Spleen (tissue), 11 donors: ENCODE measurements around the gene STAT4. TPM values are rescaled to one million over a fixed set of nuclear protein-coding genes. Genes with fewer than 3 reads are reported as not detected.
A peak's percentile ranks its signal among the peaks of the same experiment; 100 is the strongest.

ENCODE experiments used
- DNase-seq: peaks from one replicate; pipeline ENCODE4 v3.0.0-alpha.2; 2020
- H3K27ac ChIP-seq, 8 donors: fragments of 200-600 bp; sonication (generic) in 7 of 8; 1 replicate in 4 of 8; 2 replicates in 4 of 8; pipeline versions ENCODE4 v1.5.0 to v1.8.0; 2016 to 2021; ENCODE audit warnings: inconsistent platforms in 4 of 8, mild to moderate bottlenecking in 4 of 8, moderate library complexity in 1 of 8
- H3K27me3 ChIP-seq, 7 donors: fragments of 200-600 bp; sonication (generic) in 6 of 7; replicated peaks in 1 of 7; 1 replicate in 4 of 7; 2 replicates in 3 of 7; pipeline versions ENCODE4 v1.5.0 to v1.8.0; 2016 to 2021; ENCODE audit warnings: inconsistent platforms in 3 of 7, mild to moderate bottlenecking in 1 of 7
- H3K36me3 ChIP-seq, 6 donors: fragments of 200-600 bp; sonication (generic) in 5 of 6; 1 replicate in 4 of 6; 2 replicates in 2 of 6; pipeline versions ENCODE4 v1.5.0 to v1.8.0; 2016 to 2021; ENCODE audit warnings: inconsistent platforms in 2 of 6
- H3K4me1 ChIP-seq, 6 donors: fragments of 200-600 bp; sonication (generic) in 5 of 6; 1 replicate in 3 of 6; 2 replicates in 3 of 6; pipeline versions ENCODE4 v1.5.0 to v1.8.0; 2016 to 2021; ENCODE audit warnings: inconsistent platforms in 3 of 6
- H3K4me3 ChIP-seq, 8 donors: fragments of 200-600 bp; sonication (generic) in 7 of 8; 1 replicate in 4 of 8; 2 replicates in 4 of 8; pipeline versions ENCODE4 v1.5.0 to v1.8.0; 2016 to 2021; ENCODE audit warnings: inconsistent platforms in 4 of 8, mild to moderate bottlenecking in 4 of 8, moderate library complexity in 2 of 8
- H3K9me3 ChIP-seq, 8 donors: fragments of 200-600 bp; sonication (generic) in 7 of 8; 1 replicate in 4 of 8; 2 replicates in 4 of 8; pipeline versions ENCODE4 v1.5.0 to v1.8.0; 2016 to 2021; ENCODE audit warnings: inconsistent platforms in 4 of 8
- POLR2A ChIP-seq, 3 donors: fragments of 450-650 bp; IDR thresholded peaks; one replicate each; pipeline ENCODE4 v1.5.1; 2017; ENCODE audit warnings: antibody characterized with exemption in 3 of 3, mild to moderate bottlenecking in 1 of 3
- POLR2AphosphoS5 ChIP-seq, 3 donors: sonication (generic); formaldehyde crosslinking; IDR thresholded peaks; one replicate each; pipeline ENCODE4 v1.5.1; 2017; ENCODE audit warnings: antibody characterized with exemption in 3 of 3
- WGBS, 5 donors: extraction: QIAGEN DNeasy Blood & Tissue Kit in 3 of 5; methylation state at CpG; one replicate each; pipeline versions ENCODE4 v1.1.5 to v1.1.7; 2013 to 2018; 5-methylcytosine and 5-hydroxymethylcytosine counted together
- intact Hi-C: fragments of 100-400 bp; cut with DNase I; formaldehyde crosslinking; loops from one replicate; pipeline ENCODE4 v1.15.0; 2023; ENCODE audit warnings: low total_unique reads
- polyA plus RNA-seq, 3 donors: library from polyadenylated mRNA; stranded (reverse); fragments of 200-250 nt; gene quantifications; one replicate each; pipeline ENCODE4 v1.2.1, GENCODE V29; 2013
- total RNA-seq, 7 donors: library from RNA; depleted of rRNA in 3 of 7; stranded (reverse); fragments of >200 nt in 3 of 7; fragmentation: NEBNext Ultra II Directional in 4 of 7; extraction: Animal tissue kit (Norgen Biotek cat#: 25700) in 4 of 7; gene quantifications; one replicate each; pipeline versions ENCODE4 v1.1.0 to v1.2.1, GENCODE V29; 2016 to 2021
- TF ChIP-seq, protein P1 (sequence below), 11 experiments: fragments of 200-600 bp in 7 of 11; fragments of 450-650 bp in 4 of 11; sonication (generic) in 4 of 11; IDR thresholded peaks in 8 of 11; conservative IDR thresholded peaks in 3 of 11; 1 replicate in 7 of 11; 2 replicates in 4 of 11; pipeline versions ENCODE4 v1.4.0 to v1.8.0; 2016 to 2021; ENCODE audit warnings: antibody characterized with exemption in 11 of 11, inconsistent platforms in 4 of 11, mild to moderate bottlenecking in 1 of 11
- donor health status: healthy with polysubstance abuse.
- donor health status: DM: no; HTN: no; CAD: no; lungs with moderate emphysema.
- donor health status: DM: no; HTN: no; CAD: no.
- donor health status: Bipolar disorder and iron deficiency.
- donor health status: healthy.
- donor health status: DM: no; HTN: no; CAD: no.
- donor health status: DM: yes; HTN: yes; CAD: no.

STAT4 gene
- total and polyA plus RNA-seq, 10 donors: 4.0 to 36.7 (median 25.6) TPM

GRCh38 chr2:191008286-191008685, 142.5 kb downstream of the STAT4 start:
- no peak for DNase-seq
- no peaks in the 10 kb centered on the region for H3K27me3 ChIP-seq
- TF ChIP-seq, protein P1, sequence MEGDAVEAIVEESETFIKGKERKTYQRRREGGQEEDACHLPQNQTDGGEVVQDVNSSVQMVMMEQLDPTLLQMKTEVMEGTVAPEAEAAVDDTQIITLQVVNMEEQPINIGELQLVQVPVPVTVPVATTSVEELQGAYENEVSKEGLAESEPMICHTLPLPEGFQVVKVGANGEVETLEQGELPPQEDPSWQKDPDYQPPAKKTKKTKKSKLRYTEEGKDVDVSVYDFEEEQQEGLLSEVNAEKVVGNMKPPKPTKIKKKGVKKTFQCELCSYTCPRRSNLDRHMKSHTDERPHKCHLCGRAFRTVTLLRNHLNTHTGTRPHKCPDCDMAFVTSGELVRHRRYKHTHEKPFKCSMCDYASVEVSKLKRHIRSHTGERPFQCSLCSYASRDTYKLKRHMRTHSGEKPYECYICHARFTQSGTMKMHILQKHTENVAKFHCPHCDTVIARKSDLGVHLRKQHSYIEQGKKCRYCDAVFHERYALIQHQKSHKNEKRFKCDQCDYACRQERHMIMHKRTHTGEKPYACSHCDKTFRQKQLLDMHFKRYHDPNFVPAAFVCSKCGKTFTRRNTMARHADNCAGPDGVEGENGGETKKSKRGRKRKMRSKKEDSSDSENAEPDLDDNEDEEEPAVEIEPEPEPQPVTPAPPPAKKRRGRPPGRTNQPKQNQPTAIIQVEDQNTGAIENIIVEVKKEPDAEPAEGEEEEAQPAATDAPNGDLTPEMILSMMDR (IDR thresholded peaks at IDR 0.05 in 8 of 11, conservative IDR thresholded peaks at IDR 0.05 in 3 of 11): no peak
- no peak for TF ChIP-seq POLR2A (IDR thresholded peaks at IDR 0.05)
- no peak for TF ChIP-seq POLR2AphosphoS5 (IDR thresholded peaks at IDR 0.05)
- H3K4me3 ChIP-seq: no peak overlapping the region
- peaks cover 35 to 85% (median 54%) of the 10 kb centered on the region in 6 donors for H3K4me1 ChIP-seq
- intact Hi-C loops: no loop called here
- H3K27ac ChIP-seq: peak overlapping the region in 2 of 8 donors; percentile 2 to 29
- H3K9me3 ChIP-seq: peaks cover 0 to 10% (median 6%) of the 10 kb centered on the region in 8 donors
- H3K36me3 ChIP-seq: peaks cover 8 to 97% (median 68%) of the 10 kb centered on the region in 6 donors

DNA sequence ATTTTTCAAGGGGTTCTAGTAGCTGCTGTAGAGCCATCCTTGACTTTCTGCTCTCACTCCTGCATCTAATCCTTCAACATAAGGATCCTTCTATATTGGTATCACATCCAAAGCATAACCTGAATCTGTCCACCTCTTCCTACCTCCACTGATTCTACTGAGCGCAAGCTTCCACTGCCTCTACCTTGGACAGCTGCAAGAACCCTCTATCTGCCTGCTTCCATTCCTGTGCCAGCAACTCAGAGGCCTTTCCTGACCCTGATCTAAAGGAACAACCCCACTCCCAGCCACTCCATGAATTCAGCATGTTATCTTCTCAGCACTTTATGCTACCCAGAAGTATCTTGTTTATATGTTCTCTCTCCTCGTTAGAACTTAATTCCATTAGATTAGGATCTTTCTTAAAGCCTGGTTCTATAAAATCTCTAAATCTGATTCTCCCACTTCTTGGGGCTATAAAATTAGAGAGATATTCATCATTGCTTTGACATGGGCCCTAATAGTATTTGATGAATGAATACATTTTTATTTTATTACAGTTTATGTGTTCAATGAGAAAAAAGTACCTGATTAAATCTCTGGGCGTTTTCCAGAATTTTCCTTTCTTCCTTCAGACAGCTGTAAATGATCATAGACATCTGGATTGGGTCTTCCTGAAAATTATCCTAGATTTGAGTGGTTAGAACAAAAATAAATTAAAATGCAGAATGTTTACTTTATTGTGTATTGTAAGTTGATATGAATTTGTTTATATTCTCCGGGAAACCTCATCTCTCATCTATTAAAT, 143.6 kb downstream of the STAT4 start:
- Histone ChIP-seq H3K4me3 (no peak overlapping the region), H3K27me3 (no peaks in the 10 kb centered on the region), H3K36me3 (peaks cover 8 to 100% (median 79%) of the 10 kb centered on the region in 6 donors), H3K9me3 (peaks cover 0 to 10% (median 6%) of the 10 kb centered on the region in 8 donors), H3K27ac (peak overlapping the region in 1 of 8 donors; percentile 40), H3K4me1 (peaks cover 29 to 80% (median 43%) of the 10 kb centered on the region in 6 donors)
- 93 to 98% (median 95%) methylated on average over 4 of the region's 4 CpGs for WGBS, 5 donors
- TF ChIP-seq POLR2AphosphoS5 (IDR thresholded peaks at IDR 0.05) (no peak), POLR2A (IDR thresholded peaks at IDR 0.05) (no peak)
- TF ChIP-seq, protein P1 (IDR thresholded peaks at IDR 0.05 in 8 of 11, conservative IDR thresholded peaks at IDR 0.05 in 3 of 11): no peak
- DNase-seq: no peak
- intact Hi-C loops: no loop called here

GRCh38 chr2:191006297-191006696, 144.5 kb downstream of the STAT4 start:
- no peak for DNase-seq
- Histone ChIP-seq H3K9me3 (peaks cover 0 to 10% (median 6%) of the 10 kb centered on the region in 8 donors), H3K27me3 (no peaks in the 10 kb centered on the region), H3K36me3 (peaks cover 14 to 100% (median 84%) of the 10 kb centered on the region in 6 donors), H3K4me1 (peaks cover 21 to 73% (median 34%) of the 10 kb centered on the region in 6 donors), H3K4me3 (no peak overlapping the region), H3K27ac (peak overlapping the region in 1 of 8 donors; percentile 40)
- TF ChIP-seq POLR2A (IDR thresholded peaks at IDR 0.05): no peak
- TF ChIP-seq, protein P1 (IDR thresholded peaks at IDR 0.05 in 8 of 11, conservative IDR thresholded peaks at IDR 0.05 in 3 of 11): no peak
- no peak for TF ChIP-seq POLR2AphosphoS5 (IDR thresholded peaks at IDR 0.05)
- WGBS, 5 donors: 93 to 100% (median 99%) methylated on average over 3 of the region's 3 CpGs
- intact Hi-C loops: no loop called here
